Anterior cingulate cortex (tissue), 58 donors: Measurements from ENCODE around the gene FREY1.
A peak's percentile ranks its signal among the peaks of the same experiment; 100 is the strongest.

Experiments used
- DNase-seq, 58 donors: peaks; one replicate each; lab custom pipeline; 2025; lab: John Stamatoyannopoulos, UW

Gene FREY1

GRCh38 chr11:45929486-45930030 is 22.5 kb upstream of the FREY1 start:
- DNase-seq: no peak

GRCh38 chr11:45928535-45929215 is 21.6 kb upstream of the FREY1 start:
- no peak for DNase-seq

- no peak for DNase-seq
These were observed 20.8 kb upstream of the FREY1 start for GRCh38 chr11:45927684-45928413.

- no peak for DNase-seq
These were observed 20.2 kb upstream of the FREY1 start for GRCh38 chr11:45927332-45927683.

- DNase-seq: no peak
These were observed 19.7 kb upstream of the FREY1 start for GRCh38 chr11:45926536-45927331.

- DNase-seq: no peak
These were observed 18.9 kb upstream of the FREY1 start for GRCh38 chr11:45926001-45926401.

GRCh38 chr11:45925550-45925949 is 18.5 kb upstream of the FREY1 start:
- DNase-seq: no peak

GRCh38 chr11:45924927-45925326 is 17.9 kb upstream of the FREY1 start:
- DNase-seq: no peak

GRCh38 chr11:45924036-45924915 is 17.2 kb upstream of the FREY1 start:
- DNase-seq: no peak

- no peak for DNase-seq
These were observed 15.5 kb upstream of the FREY1 start, which contains the start of gene LARGE2 for GRCh38 chr11:45922425-45923082. TSS of gene LARGE2 (plus strand) at chr11:45922656. CDS start at chr11:45922883, 227 bp downstream.

- DNase-seq: peak in 3 of 58 donors; percentile 23 to 30 (median 28)
These were observed 14.7 kb upstream of the FREY1 start for GRCh38 chr11:45921561-45922424.

GRCh38 chr11:45920531-45921477 is 13.7 kb upstream of the FREY1 start:
- no peak for DNase-seq

GRCh38 chr11:45919806-45920530 is 12.9 kb upstream of the FREY1 start:
- peak in 6 of 58 donors; percentile 11 to 32 (median 26) for DNase-seq

- no peak for DNase-seq
These were observed 12.0 kb upstream of the FREY1 start for GRCh38 chr11:45918962-45919675.

- peak in 56 of 58 donors; percentile 30 to 89 (median 74) for DNase-seq
These were observed 11.4 kb upstream of the FREY1 start for GRCh38 chr11:45918331-45918941.
